Liver (tissue), 9 donors: ENCODE data around the gene USP35. TPM values are rescaled to one million over a fixed set of nuclear protein-coding genes. Genes with fewer than 3 reads are reported as not detected.
A peak's percentile ranks its signal among the peaks of the same experiment; 100 is the strongest.

Experiments used
- DNase-seq: peaks from one replicate; pipeline ENCODE4 v3.0.0-alpha.2; 2017; ENCODE audit warnings: low spot score
- H3K27ac ChIP-seq, 2 donors: one replicate each; pipeline ENCODE4 v1.7.0; 2013; ENCODE audit warnings: inconsistent platforms in 2 of 2, low read length in 2 of 2, control low read depth in 1 of 2, low read depth in 1 of 2, mild to moderate bottlenecking in 1 of 2
- H3K27me3 ChIP-seq, 4 donors: one replicate each; pipeline versions ENCODE4 v1.6.1 to v1.7.0; 2013; ENCODE audit warnings: low read length in 3 of 4, inconsistent platforms in 1 of 4, mild to moderate bottlenecking in 1 of 4, moderate library complexity in 1 of 4; ENCODE audit not compliant: control insufficient read depth in 4 of 4, insufficient read depth in 4 of 4
- H3K36me3 ChIP-seq, 4 donors: one replicate each; pipeline versions ENCODE4 v1.6.1 to v1.7.0; 2013; ENCODE audit warnings: low read length in 3 of 4, mild to moderate bottlenecking in 3 of 4, low read depth in 1 of 4, moderate library complexity in 1 of 4; ENCODE audit not compliant: control insufficient read depth in 4 of 4, insufficient read depth in 3 of 4
- H3K4me1 ChIP-seq, 4 donors: one replicate each; pipeline versions ENCODE4 v1.6.1 to v1.7.0; 2013; ENCODE audit warnings: low read length in 3 of 4, mild to moderate bottlenecking in 3 of 4, moderate library complexity in 1 of 4; ENCODE audit not compliant: control insufficient read depth in 4 of 4, insufficient read depth in 4 of 4
- H3K4me3 ChIP-seq, 3 donors: one replicate each; pipeline versions ENCODE4 v1.6.1 to v1.7.0; 2013; ENCODE audit warnings: low read length in 3 of 3, control low read depth in 1 of 3, low read depth in 1 of 3, mild to moderate bottlenecking in 1 of 3
- H3K9ac ChIP-seq, 2 donors: one replicate each; pipeline ENCODE4 v1.7.0; 2013; ENCODE audit warnings: low read length in 2 of 2, mild to moderate bottlenecking in 2 of 2, moderate library complexity in 2 of 2, control low read depth in 1 of 2, low read depth in 1 of 2
- H3K9me3 ChIP-seq, 4 donors: one replicate each; pipeline versions ENCODE4 v1.6.1 to v1.7.0; 2013; ENCODE audit warnings: low read length in 3 of 4; ENCODE audit not compliant: control insufficient read depth in 4 of 4
- ATF3 ChIP-seq: IDR thresholded peaks from 2 replicates; pipeline ENCODE4 v1.6.1; 2016; ENCODE audit warnings: antibody characterized with exemption
- CTCF ChIP-seq: fragments of 150-350 bp; IDR thresholded peaks from 2 replicates; pipeline ENCODE4 v1.5.1; 2017; ENCODE audit warnings: improper control_type of control experiment, low read depth, low read length; ENCODE audit not compliant: missing input control
- EGR1 ChIP-seq, 2 donors: IDR thresholded peaks; 2 replicates each; pipeline ENCODE4 v1.6.1; 2016 to 2018; ENCODE audit warnings: antibody characterized with exemption in 2 of 2, low read depth in 2 of 2
- FOXA1 ChIP-seq: IDR thresholded peaks from 2 replicates; pipeline ENCODE4 v1.6.1; 2016; ENCODE audit warnings: antibody characterized with exemption
- FOXA2 ChIP-seq: IDR thresholded peaks from 2 replicates; pipeline ENCODE4 v1.6.1; 2016; ENCODE audit warnings: antibody characterized with exemption
- GABPA ChIP-seq, 2 donors: IDR thresholded peaks in 1 of 2; conservative IDR thresholded peaks in 1 of 2; 2 replicates each; pipeline ENCODE4 v1.6.1; 2016; ENCODE audit warnings: antibody characterized with exemption in 2 of 2, mild to moderate bottlenecking in 1 of 2, moderate library complexity in 1 of 2
- HNF4A ChIP-seq, 2 donors: conservative IDR thresholded peaks; 2 replicates each; pipeline ENCODE4 v1.6.1; 2016; ENCODE audit warnings: antibody characterized with exemption in 2 of 2, mild to moderate bottlenecking in 2 of 2
- HNF4G ChIP-seq: IDR thresholded peaks from 2 replicates; pipeline ENCODE4 v1.6.1; 2016; ENCODE audit warnings: antibody characterized with exemption
- JUND ChIP-seq, 2 donors: IDR thresholded peaks; 2 replicates each; pipeline ENCODE4 v1.6.1; 2016; ENCODE audit warnings: antibody characterized with exemption in 2 of 2
- MAX ChIP-seq: IDR thresholded peaks from 2 replicates; pipeline ENCODE4 v1.6.1; 2016; ENCODE audit warnings: antibody characterized with exemption
- NR2F2 ChIP-seq: IDR thresholded peaks from 2 replicates; pipeline ENCODE4 v1.6.1; 2016; ENCODE audit warnings: antibody characterized with exemption
- RAD21 ChIP-seq, 2 donors: IDR thresholded peaks; 2 replicates each; pipeline ENCODE4 v1.6.1; 2016; ENCODE audit warnings: antibody characterized with exemption in 2 of 2, mild to moderate bottlenecking in 2 of 2
- REST ChIP-seq: IDR thresholded peaks from 2 replicates; pipeline ENCODE4 v1.6.1; 2016; ENCODE audit warnings: antibody characterized with exemption, mild to moderate bottlenecking
- RXRA ChIP-seq, 2 donors: IDR thresholded peaks; 2 replicates each; pipeline ENCODE4 v1.6.1; 2017 to 2018; ENCODE audit warnings: antibody characterized with exemption in 2 of 2, mild to moderate bottlenecking in 1 of 2
- SP1 ChIP-seq: IDR thresholded peaks from 2 replicates; pipeline ENCODE4 v1.6.1; 2018; ENCODE audit warnings: antibody characterized with exemption, mild to moderate bottlenecking
- TAF1 ChIP-seq: conservative IDR thresholded peaks from 2 replicates; pipeline ENCODE4 v1.6.1; 2016; ENCODE audit warnings: antibody characterized with exemption, mild to moderate bottlenecking
- YY1 ChIP-seq: IDR thresholded peaks from 2 replicates; pipeline ENCODE4 v1.6.1; 2016; ENCODE audit warnings: antibody characterized with exemption, mild to moderate bottlenecking
- ZBTB33 ChIP-seq: IDR thresholded peaks from 2 replicates; pipeline ENCODE4 v1.6.1; 2016; ENCODE audit warnings: antibody characterized with exemption
- WGBS: extraction: QIAGEN DNeasy Blood & Tissue Kit; methylation state at CpG from one replicate; pipeline ENCODE4 v1.1.7; 2013; 5-methylcytosine and 5-hydroxymethylcytosine counted together
- polyA plus RNA-seq, 2 donors: library from polyadenylated mRNA; stranded (reverse) in 1 of 2; unstranded in 1 of 2; fragments of 200-250 nt in 1 of 2; fragments of >200 nt in 1 of 2; fragmentation: Nextera tagmentation in 1 of 2; extraction: Ambion mirVana in 1 of 2; gene quantifications; one replicate each; pipeline versions ENCODE4 v1.2.1 to v1.2.3, GENCODE V29; 2013 to 2015
- total RNA-seq, 2 donors: library from RNA; depleted of rRNA; stranded (reverse); fragments of >200 nt; gene quantifications; one replicate each; pipeline ENCODE4 v1.2.3, GENCODE V29; 2014
- donor health status: healthy.
- donor health status: healthy.
- donor health status: healthy.
- donor health status: healthy.
- donor health status: healthy.

The USP35 gene
- total and polyA plus RNA-seq, 4 donors: 2.3 to 11.0 (median 4.8) TPM

DNA sequence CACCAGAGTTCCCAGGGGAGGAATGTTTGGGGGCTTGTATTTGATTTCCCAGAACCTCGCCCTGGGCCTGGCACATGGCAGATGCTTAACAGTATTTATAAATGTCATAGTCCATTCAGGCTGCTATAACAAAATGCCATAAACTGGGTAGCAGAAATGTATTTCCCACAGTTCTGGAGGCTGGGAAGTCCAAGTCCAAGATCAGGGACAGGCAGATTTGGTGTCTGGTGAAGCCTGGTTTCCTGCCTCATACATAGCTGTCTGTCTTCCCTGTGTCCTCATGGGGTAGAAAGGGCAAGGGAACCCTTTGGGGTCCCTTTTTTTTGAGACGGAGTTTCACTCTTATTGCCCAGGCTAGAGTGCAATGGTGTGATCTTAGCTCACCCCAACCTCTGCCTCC lies 24.2 kb upstream of the USP35 start:
- WGBS: 97% methylated on average over 2 of the region's 2 CpGs
- peaks cover 21 to 61% (median 51%) of the 10 kb centered on the region in 4 donors for H3K4me1 ChIP-seq
- no peaks in the 10 kb centered on the region for H3K27me3 ChIP-seq
- TF ChIP-seq MAX (no peak), HNF4A (conservative IDR thresholded peaks at IDR 0.05) (no peak), ZBTB33 (no peak)
- no peaks in the 10 kb centered on the region for H3K9me3 ChIP-seq
- no peak for DNase-seq
- H3K9ac ChIP-seq: no peak overlapping the region
- peak overlapping the region; percentile 23 to 61 for H3K27ac ChIP-seq
- H3K4me3 ChIP-seq: no peak overlapping the region
- H3K36me3 ChIP-seq: no peaks in the 10 kb centered on the region

GRCh38 chr11:78166855-78167469 lies 21.8 kb upstream of the USP35 start:
- H3K27ac ChIP-seq: peak overlapping the region; percentile 39 to 97
- peaks cover 7 to 54% (median 37%) of the 10 kb centered on the region in 4 donors for H3K4me1 ChIP-seq
- WGBS: 93% methylated on average over 6 of the region's 6 CpGs

More at GRCh38 chr11:78166855-78167469, 21.8 kb upstream of the USP35 start:
- Histone ChIP-seq H3K9me3 (no peaks in the 10 kb centered on the region), H3K4me3 (no peak overlapping the region), H3K36me3 (no peaks in the 10 kb centered on the region), H3K9ac (no peak overlapping the region), H3K27me3 (no peaks in the 10 kb centered on the region)
- no peak for TF ChIP-seq REST
- no peak for TF ChIP-seq ZBTB33
- no peak for TF ChIP-seq FOXA2
- no peak for TF ChIP-seq JUND (IDR thresholded peaks at IDR 0.05)
- no peak for TF ChIP-seq HNF4A (conservative IDR thresholded peaks at IDR 0.05)
- TF ChIP-seq HNF4G: no peak
- no peak for TF ChIP-seq SP1
- no peak for TF ChIP-seq ATF3
- no peak for TF ChIP-seq EGR1 (IDR thresholded peaks at IDR 0.05; ENCODE audit: low read depth in 2 of 2)
- no peak for TF ChIP-seq RXRA (IDR thresholded peaks at IDR 0.05)
- no peak for TF ChIP-seq CTCF
- no peak for TF ChIP-seq FOXA1
- TF ChIP-seq RAD21 (IDR thresholded peaks at IDR 0.05): no peak
- no peak for TF ChIP-seq YY1
- TF ChIP-seq GABPA (IDR thresholded peaks at IDR 0.05 in 1 of 2, conservative IDR thresholded peaks at IDR 0.05 in 1 of 2): no peak
- no peak for TF ChIP-seq TAF1
- TF ChIP-seq MAX: no peak
- TF ChIP-seq NR2F2: no peak
- DNase-seq: no peak
